SK-N-SH (cell line): ENCODE data around the gene RPS6KA2.

Experiments
- CTCF ChIP-seq: fragments of 200-600 bp; sonication (generic); IDR thresholded peaks from 2 replicates; pipeline ENCODE4 v1.6.1; 2017; ENCODE audit warnings: antibody characterized with exemption, mild to moderate bottlenecking, moderate library complexity
- RFX5 ChIP-seq: IDR thresholded peaks from 2 replicates; pipeline ENCODE4 v1.6.1; 2012; ENCODE audit warnings: mild to moderate bottlenecking, improper control_type of control experiment, low read length

DNA sequence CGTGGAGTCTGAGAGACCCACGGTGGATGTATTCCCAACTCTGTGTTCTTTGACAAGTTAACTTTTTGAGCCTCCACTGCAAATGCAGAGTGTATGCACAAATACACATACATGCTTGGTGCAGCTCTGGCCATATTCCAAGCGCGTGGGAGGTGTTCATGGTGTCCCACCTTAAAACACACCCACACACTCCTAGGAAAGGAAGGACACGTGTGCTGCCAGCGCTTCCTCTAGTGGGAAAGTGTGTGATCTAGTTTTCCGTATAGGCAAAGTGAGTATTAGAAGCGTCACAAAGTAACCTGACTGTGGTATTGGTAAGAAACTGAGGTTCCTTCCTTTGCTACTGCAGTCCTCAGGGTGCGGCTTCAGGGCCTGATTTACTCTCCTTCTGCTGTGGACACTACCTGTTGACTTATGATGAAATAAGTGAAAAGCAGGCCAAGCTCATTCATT lies 208.3 kb downstream of the RPS6KA2 start:
- TF ChIP-seq CTCF = no peak
- TF ChIP-seq RFX5 = no peak
